ENCODE results near the gene TCP11L1. TPM values are rescaled to one million over a fixed set of nuclear protein-coding genes. Genes with fewer than 3 reads are reported as not detected.

The TCP11L1 gene
- total RNA-seq, 2 donors from 2014 or later = 23.0 to 31.7 TPM

DNA sequence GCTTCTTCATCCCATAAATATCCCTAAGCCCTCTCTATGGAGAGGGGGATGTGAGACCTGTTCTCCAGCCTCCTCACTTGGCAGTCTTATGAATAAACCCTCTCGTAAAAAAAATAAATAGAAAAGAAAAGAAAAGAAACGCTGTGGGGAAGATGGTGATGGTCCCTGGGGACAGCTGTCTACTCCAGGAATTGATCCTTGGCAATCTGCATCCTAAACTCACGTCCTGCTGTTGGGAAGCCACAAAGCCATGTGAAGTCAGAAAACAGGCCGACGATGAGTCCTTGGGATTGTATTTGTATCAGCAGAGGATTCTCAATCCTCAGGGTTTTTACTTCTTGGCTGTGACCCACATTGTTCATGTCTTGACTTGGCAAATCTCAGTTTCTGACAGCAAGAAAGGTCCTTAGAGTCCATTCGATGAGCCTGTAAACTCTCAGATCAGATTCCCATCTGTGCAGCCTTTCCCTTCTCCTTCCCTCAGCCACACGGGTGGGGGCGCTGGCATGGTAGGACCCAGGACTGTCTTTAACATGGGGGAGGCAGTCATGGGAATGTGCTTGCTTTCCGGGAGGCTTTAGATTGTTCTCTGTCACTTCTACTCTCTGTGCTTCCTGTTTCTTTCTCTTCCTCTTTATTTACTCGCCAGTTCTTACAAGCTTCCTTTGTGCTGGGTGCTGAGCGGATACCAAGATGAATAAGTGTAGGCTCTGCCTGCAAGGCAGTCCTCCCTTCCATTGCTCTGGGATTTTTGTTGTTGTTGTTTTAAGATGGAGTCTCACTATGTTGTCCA lies 24.9 kb downstream of the TCP11L1 start:
- H3K36me3 Mint-ChIP-seq = peaks cover 16% of the 10 kb centered on the region
- peak overlapping the region; percentile 37 for H3K4me3 Mint-ChIP-seq
- H3K4me1 Mint-ChIP-seq (ENCODE audit: low read depth in 2 of 2) = peaks cover 26 to 37% of the 10 kb centered on the region in 2 donors

DNA sequence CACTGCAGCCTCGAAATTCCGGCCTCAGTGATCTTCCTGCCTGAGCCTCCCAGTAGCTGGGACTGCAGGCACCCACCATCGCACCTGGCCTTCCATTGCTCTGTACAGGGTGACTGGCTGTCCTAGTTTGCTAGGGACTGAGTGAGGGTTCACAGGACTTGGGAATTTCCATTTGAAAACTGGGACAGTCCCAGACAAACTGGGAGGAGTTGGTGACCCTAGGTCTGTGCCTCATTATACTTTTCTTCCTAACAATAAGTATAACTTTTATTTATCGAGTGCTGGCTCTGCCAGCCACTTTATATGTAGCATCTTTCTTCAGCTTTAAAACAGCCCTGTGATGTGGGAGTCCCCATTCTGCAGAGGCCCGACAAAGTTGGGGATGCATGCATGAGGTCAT lies 25.5 kb downstream of the TCP11L1 start:
- peak overlapping the region; percentile 46 to 70 for H3K27ac Mint-ChIP-seq
- no peaks in the 10 kb centered on the region for H3K27me3 Mint-ChIP-seq
- H3K4me1 Mint-ChIP-seq (ENCODE audit: low read depth in 2 of 2) = peaks cover 26 to 32% of the 10 kb centered on the region in 2 donors
- H3K36me3 Mint-ChIP-seq = peaks cover 10% of the 10 kb centered on the region
- ATAC-seq = no peak
- no peaks in the 10 kb centered on the region for H3K9me3 Mint-ChIP-seq
- peak overlapping the region; percentile 37 for H3K4me3 Mint-ChIP-seq
- DNase-seq (ENCODE audit: low spot score) = no peak

More for the DNA sequence above, 24.9 kb downstream of the TCP11L1 start:
- no peak for ATAC-seq
- Mint-ChIP-seq H3K9me3 (no peaks in the 10 kb centered on the region), H3K27ac (peak overlapping the region; percentile 46 to 70), H3K27me3 (no peaks in the 10 kb centered on the region)
- DNase-seq (ENCODE audit: low spot score) = no peak

DNA sequence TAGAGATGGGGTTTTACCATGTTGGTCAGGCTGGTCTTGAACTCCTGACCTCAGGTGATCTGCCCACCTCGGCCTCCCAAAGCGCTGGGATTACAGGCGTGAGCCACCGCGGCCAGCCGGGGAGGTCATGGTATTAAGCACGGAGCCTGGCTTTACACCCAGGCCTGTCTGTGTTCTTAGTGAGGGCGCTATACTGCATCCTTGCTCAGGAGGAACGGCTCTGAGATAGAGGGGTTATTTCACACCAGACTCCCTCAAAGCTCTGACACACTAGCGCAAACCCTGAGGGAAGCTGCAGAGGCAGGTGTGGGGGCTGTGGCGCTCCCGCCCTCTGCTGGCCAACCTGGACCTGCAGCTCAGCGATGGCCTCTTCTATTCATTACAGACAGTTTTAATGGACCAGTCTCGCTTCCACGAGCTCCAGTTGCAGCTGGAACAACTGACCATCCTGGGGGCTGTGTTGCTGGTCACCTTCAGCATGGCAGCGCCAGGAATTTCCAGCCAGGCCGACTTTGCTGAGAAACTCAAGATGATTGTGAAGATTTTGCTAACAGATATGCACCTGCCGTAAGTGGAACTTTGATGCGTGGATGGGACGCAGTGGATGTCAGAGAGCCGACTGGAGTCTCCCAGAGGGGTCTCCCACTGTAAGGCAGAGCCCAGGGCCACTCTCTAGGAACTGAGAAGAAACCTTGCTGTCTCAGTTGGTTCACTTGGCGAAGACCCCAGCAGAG lies 26.2 kb downstream of the TCP11L1 start:
- peaks cover 26 to 27% of the 10 kb centered on the region in 2 donors for H3K4me1 Mint-ChIP-seq (ENCODE audit: low read depth in 2 of 2)
- peak; percentile 65 for DNase-seq (ENCODE audit: low spot score)
- H3K36me3 Mint-ChIP-seq = peaks cover 9% of the 10 kb centered on the region
- peak overlapping the region in 1 of 2 donors; percentile 54 for H3K27ac Mint-ChIP-seq
- H3K9me3 Mint-ChIP-seq = no peaks in the 10 kb centered on the region
- no peaks in the 10 kb centered on the region for H3K27me3 Mint-ChIP-seq
- peak; percentile 67 to 81 for ATAC-seq
- H3K4me3 Mint-ChIP-seq = no peak overlapping the region

DNA sequence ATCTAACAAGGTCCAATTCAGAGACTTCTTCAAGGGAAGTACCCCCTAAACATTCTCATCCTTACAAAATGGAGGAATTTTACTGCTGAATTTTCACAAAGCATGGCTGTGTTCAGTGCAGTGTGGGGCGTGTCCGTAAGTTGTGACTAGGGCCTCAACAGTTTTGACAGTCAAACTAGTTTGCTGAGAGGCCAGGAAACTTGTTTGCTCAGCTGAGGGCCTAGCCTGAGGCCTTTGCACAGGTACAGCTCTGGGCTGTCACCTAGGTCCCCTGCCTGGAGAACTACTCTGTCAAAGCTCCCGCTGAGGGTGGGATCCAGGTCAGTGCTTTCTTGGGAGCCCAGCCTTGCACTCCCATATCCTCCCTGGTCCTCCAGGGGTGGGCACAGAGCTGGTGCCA lies 27.9 kb downstream of the TCP11L1 start:
- no peak for DNase-seq (ENCODE audit: low spot score)
- ATAC-seq = no peak
- Mint-ChIP-seq H3K9me3 (no peaks in the 10 kb centered on the region), H3K27ac (no peak overlapping the region), H3K27me3 (no peaks in the 10 kb centered on the region), H3K36me3 (peaks cover 10% of the 10 kb centered on the region), H3K4me1 (ENCODE audit: low read depth in 2 of 2) (peaks cover 24% of the 10 kb centered on the region in 2 donors), H3K4me3 (no peak overlapping the region)

DNA sequence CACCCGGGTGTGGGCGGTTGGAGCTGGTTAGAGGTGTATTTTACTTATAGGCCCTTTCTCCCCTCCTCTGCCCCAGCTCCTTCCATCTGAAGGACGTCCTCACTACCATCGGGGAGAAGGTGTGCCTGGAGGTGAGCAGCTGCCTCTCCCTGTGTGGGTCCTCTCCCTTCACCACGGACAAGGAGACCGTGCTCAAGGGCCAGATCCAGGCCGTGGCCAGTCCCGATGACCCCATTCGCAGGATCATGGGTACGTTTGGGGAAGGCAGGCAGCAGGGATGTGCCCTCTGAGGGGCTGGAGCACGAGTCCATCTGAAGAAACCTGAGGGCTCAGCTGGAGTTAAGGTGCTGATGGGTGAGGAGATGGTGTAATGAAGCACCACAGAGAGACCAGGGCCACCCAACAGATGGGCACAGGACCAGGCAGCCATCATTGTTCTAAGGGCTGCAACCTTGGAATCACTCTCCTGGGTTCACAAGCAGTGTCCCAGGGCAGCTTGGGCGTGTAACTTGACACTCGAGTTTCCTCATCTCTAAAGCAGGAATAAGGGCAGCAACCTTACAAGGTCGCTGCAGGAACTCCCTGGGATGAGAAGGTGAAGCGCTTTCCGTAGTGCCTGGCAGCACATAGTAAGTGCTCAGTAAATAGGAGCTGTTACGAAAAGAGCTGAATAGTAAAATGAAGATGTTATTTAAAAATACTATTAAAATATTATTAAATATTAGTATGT lies 29.4 kb downstream of the TCP11L1 start:
- Mint-ChIP-seq H3K36me3 (peaks cover 18% of the 10 kb centered on the region), H3K27ac (no peak overlapping the region), H3K27me3 (no peaks in the 10 kb centered on the region), H3K4me3 (no peak overlapping the region), H3K4me1 (ENCODE audit: low read depth in 2 of 2) (peaks cover 11 to 12% of the 10 kb centered on the region in 2 donors), H3K9me3 (no peaks in the 10 kb centered on the region)
- DNase-seq (ENCODE audit: low spot score) (no peak), ATAC-seq (no peak)

DNA sequence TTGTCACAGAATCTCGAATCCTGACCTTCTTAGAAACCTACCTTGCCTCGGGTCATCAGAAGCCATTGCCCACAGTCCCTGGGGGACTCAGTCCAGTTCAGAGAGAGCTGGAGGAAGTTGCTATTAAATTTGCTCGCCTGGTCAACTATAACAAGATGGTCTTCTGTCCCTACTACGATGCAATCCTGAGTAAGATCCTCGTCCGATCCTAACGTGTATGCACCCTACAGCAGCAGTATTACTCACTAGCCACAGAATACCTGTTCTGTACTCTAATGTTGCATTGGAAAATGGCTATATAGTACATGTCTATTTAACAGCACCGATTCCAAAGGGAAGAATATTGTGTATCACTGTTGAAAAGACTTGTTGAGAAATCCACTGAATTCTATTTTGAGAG lies 33.1 kb downstream of the TCP11L1 start:
- Mint-ChIP-seq H3K36me3 (peaks cover 25% of the 10 kb centered on the region), H3K27ac (no peak overlapping the region), H3K27me3 (no peaks in the 10 kb centered on the region)

DNA sequence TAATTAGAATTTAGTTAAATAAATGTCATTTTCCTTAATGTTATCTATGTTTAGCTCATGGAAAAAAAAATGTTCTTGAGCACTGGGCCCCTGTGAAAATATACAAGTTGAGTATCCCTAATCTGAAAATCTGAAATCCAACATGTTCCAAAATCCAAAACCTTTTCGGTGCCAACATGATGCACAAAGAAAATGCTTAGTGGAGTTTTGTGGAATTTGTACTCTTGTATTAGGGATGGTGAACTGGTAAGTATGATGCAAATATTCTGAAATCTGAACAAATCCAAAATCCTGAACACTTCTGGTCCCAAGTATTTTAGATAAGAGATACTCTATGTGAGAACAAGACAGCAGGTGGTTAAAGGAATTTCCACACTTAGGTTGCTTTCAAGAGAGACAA lies 44.5 kb downstream of the TCP11L1 start:
- H3K27ac Mint-ChIP-seq = no peak overlapping the region
- ATAC-seq = no peak

More for the DNA sequence above, 33.1 kb downstream of the TCP11L1 start:
- Mint-ChIP-seq H3K4me1 (ENCODE audit: low read depth in 2 of 2) (no peaks in the 10 kb centered on the region), H3K4me3 (no peak overlapping the region), H3K9me3 (no peaks in the 10 kb centered on the region)
- no peak for ATAC-seq
- no peak for DNase-seq (ENCODE audit: low spot score)

DNA sequence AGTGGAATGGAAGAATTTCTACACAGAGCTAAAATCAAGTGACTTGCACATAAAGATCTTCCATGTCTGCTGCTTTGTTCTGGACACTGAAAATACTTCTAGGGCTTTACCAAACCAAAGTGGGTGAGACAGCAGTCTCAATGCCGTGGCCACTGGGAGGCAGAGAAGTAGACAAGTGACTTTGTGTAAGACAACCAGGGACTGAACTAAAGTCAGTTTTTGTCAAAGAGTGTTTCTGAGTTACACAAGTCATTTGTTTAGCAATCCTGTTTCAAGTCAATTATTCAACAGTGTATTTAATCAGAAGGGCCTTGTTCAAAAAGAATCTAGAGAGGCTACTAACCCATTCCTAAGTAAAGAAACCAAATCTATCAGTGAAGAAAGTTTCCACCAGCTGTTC lies 46.6 kb downstream of the TCP11L1 start:
- peaks cover 5% of the 10 kb centered on the region for H3K36me3 Mint-ChIP-seq
- H3K9me3 Mint-ChIP-seq = no peaks in the 10 kb centered on the region
- ATAC-seq (no peak), DNase-seq (ENCODE audit: low spot score) (no peak)
- no peaks in the 10 kb centered on the region for H3K27me3 Mint-ChIP-seq
- H3K4me3 Mint-ChIP-seq = no peak overlapping the region
- H3K27ac Mint-ChIP-seq = no peak overlapping the region
- no peaks in the 10 kb centered on the region for H3K4me1 Mint-ChIP-seq (ENCODE audit: low read depth in 2 of 2)

More for the DNA sequence above, 44.5 kb downstream of the TCP11L1 start:
- H3K9me3 Mint-ChIP-seq = no peaks in the 10 kb centered on the region
- peaks cover 8% of the 10 kb centered on the region for H3K36me3 Mint-ChIP-seq
- DNase-seq (ENCODE audit: low spot score) = no peak
- H3K27me3 Mint-ChIP-seq = no peaks in the 10 kb centered on the region
- H3K4me3 Mint-ChIP-seq = no peak overlapping the region
- no peaks in the 10 kb centered on the region for H3K4me1 Mint-ChIP-seq (ENCODE audit: low read depth in 2 of 2)

DNA sequence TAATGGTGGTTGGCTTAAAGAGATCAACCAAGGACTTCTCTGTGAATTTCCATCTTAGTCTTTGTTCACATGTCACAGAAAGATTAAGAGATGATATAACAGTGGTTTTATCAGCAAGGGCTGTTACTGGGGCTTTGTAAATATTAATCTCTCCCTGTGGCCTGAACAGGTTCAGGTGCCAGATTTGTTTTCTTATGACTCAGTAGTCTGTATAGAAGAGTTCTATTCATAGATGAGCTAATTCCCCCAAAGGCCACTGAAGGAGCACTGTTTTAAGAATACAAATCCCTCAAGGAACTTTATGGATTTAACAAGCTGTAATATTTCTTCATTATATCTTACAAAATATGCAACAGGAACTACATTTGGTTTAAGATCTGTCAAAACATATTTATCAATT lies 50.4 kb downstream of the TCP11L1 start:
- Mint-ChIP-seq H3K4me3 (no peak overlapping the region), H3K36me3 (no peaks in the 10 kb centered on the region), H3K27ac (no peak overlapping the region), H3K27me3 (no peaks in the 10 kb centered on the region), H3K9me3 (no peaks in the 10 kb centered on the region), H3K4me1 (ENCODE audit: low read depth in 2 of 2) (no peaks in the 10 kb centered on the region)
- ATAC-seq = no peak
- DNase-seq (ENCODE audit: low spot score) = no peak

DNA sequence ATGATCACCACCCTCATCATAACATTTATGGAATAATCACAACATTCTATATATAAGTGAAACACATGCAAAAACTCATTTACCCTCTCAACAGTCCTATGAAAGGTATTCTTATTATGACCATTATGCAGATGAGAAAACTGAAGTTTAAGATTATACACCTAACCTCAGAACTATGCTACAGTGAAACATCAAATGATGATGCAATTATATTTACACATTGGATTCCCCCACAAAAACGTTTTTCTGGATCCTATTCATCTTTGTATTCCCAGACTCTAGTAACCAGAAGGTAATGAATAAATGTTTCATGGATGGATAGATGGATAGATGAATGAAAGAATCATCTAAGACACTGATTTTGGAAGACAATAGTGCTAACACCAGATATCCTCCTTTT lies 54.8 kb downstream of the TCP11L1 start:
- H3K9me3 Mint-ChIP-seq = no peaks in the 10 kb centered on the region
- H3K4me3 Mint-ChIP-seq = no peak overlapping the region
- no peaks in the 10 kb centered on the region for H3K27me3 Mint-ChIP-seq
- no peaks in the 10 kb centered on the region for H3K4me1 Mint-ChIP-seq (ENCODE audit: low read depth in 2 of 2)
- ATAC-seq = no peak
- no peak for DNase-seq (ENCODE audit: low spot score)
- peaks cover 11% of the 10 kb centered on the region for H3K36me3 Mint-ChIP-seq
- H3K27ac Mint-ChIP-seq = no peak overlapping the region

DNA sequence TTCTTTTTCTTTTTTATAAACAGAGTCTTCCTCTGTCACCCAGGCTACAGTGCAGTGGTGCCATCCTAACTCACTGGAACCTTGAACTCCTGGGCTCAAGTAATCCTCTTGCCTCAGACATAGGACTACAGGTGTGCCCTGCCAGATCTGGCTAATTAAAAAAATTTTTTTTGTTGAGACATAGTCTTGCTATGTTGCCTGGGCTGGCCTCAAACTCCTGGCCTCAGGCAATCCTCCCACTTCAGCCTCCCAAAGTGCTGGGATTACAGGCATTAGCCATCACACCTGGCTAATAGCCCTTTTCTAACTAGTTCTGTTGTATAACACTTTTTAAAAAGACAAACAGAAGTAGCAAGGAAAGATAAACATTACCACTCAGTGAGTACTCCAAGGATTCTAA lies 64.5 kb downstream of the TCP11L1 start:
- no peak for ATAC-seq
- no peaks in the 10 kb centered on the region for H3K27me3 Mint-ChIP-seq
- H3K4me1 Mint-ChIP-seq (ENCODE audit: low read depth in 2 of 2) = no peaks in the 10 kb centered on the region
- DNase-seq (ENCODE audit: low spot score) = no peak
- peaks cover 20% of the 10 kb centered on the region for H3K36me3 Mint-ChIP-seq
- no peak overlapping the region for H3K4me3 Mint-ChIP-seq
- H3K9me3 Mint-ChIP-seq = no peaks in the 10 kb centered on the region
- no peak overlapping the region for H3K27ac Mint-ChIP-seq

DNA sequence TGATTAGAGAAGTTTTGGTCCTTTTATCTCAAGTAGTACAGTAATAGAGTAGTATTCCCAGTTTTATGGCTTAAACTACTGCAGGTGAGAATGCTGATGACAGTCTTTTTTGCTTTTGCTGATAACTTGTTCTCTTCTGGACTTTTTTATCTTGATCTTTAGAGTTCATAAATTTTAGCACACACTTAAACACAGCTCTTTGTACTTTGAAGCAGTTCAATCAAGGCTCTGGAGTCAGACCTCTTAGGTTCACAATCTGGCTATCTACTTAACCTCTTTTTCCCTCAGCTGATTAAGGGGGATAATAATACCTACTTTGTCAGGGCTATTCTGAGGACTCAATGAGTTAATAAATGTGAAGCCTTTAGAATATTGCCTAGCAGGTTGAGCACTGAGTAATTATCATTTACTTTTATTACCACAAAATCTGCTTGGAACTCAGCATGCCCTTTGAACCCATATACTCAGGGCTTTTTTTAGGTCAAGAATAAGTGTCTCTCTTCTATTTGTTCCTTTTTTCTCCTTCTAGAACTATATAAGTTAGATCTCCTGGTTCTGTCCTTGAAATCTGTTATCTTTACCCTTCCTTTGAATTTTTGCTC lies 70.0 kb downstream of the TCP11L1 start:
- ATAC-seq = no peak
- Mint-ChIP-seq H3K9me3 (no peaks in the 10 kb centered on the region), H3K36me3 (peaks cover 7% of the 10 kb centered on the region), H3K27ac (no peak overlapping the region), H3K27me3 (no peaks in the 10 kb centered on the region), H3K4me3 (no peak overlapping the region), H3K4me1 (ENCODE audit: low read depth in 2 of 2) (no peaks in the 10 kb centered on the region)
- DNase-seq (ENCODE audit: low spot score) = no peak

DNA sequence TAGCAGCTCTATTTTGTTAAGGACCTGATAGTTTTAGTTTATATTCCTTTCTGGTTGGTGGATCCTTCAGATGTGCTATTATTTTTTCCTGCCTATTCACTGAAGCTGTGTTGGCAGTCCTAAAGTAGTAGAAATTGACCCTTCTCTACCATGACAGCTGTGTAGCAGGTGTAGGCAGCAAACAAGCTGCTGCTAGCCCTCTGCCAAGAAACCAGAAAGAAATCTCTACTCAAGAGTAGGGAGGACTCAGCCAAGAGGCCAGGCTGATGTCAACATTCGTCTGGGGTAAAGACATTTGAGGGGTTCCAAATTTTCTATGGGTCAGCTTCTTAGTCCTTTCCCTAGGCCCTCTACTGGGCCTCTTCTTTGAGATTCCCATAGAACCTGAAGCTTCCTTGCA lies 70.7 kb downstream of the TCP11L1 start:
- H3K9me3 Mint-ChIP-seq = no peaks in the 10 kb centered on the region
- DNase-seq (ENCODE audit: low spot score) = no peak
- no peaks in the 10 kb centered on the region for H3K27me3 Mint-ChIP-seq
- H3K4me1 Mint-ChIP-seq (ENCODE audit: low read depth in 2 of 2) = no peaks in the 10 kb centered on the region
- ATAC-seq = no peak
- H3K36me3 Mint-ChIP-seq = peaks cover 7% of the 10 kb centered on the region
- no peak overlapping the region for H3K27ac Mint-ChIP-seq
- no peak overlapping the region for H3K4me3 Mint-ChIP-seq

Measured in natural killer cell treated with Interleukin-12 subunit alpha and Interleukin-12 subunit beta and Interleukin-15 and Interleukin-18, amount 100 ng/mL, for 72 hours (primary cell).